ENCODE results near the gene HEMK1.

- TF ChIP-seq CTCF (IDR thresholded peaks at IDR 0.05) (no peak), POLR2AphosphoS5 (IDR thresholded peaks at IDR 0.05) (no peak)
These were observed 65.7 kb downstream of the HEMK1 start for GRCh38 chr3:50635066-50635465.

Measured in breast epithelium (tissue), 3 donors.